GM23248 (cell line): ENCODE measurements around the gene SLC66A1.

Source experiments
- EZH2 ChIP-seq: fragments of 200-600 bp; sonication (generic); IDR thresholded peaks from 2 replicates; pipeline ENCODE4 v1.6.1; 2018; ENCODE audit warnings: antibody characterized with exemption, mild to moderate bottlenecking; ENCODE audit not compliant: insufficient read depth, poor library complexity, severe bottlenecking
- EZH2phosphoT487 ChIP-seq: fragments of 200-600 bp; sonication (generic); IDR thresholded peaks from 2 replicates; pipeline ENCODE4 v1.6.1; 2018; ENCODE audit warnings: antibody characterized with exemption, moderate library complexity, mild to moderate bottlenecking, low read depth; ENCODE audit not compliant: insufficient read depth

- no peak for TF ChIP-seq EZH2
- no peak for TF ChIP-seq EZH2phosphoT487
These were observed 56.8 kb downstream of the SLC66A1 start for GRCh38 chr1:19368964-19369363.
